Frontal cortex (tissue), 4 donors: Measurements from ENCODE around the gene SPAG4. TPM values are rescaled to one million over a fixed set of nuclear protein-coding genes. Genes with fewer than 3 reads are reported as not detected.

ENCODE experiments used
- DNase-seq, 2 donors: peaks; one replicate each; pipeline ENCODE4 v3.0.0; 2012; ENCODE audit warnings: low spot score in 2 of 2
- FAIRE-seq: peaks from 2 replicates; lab custom pipeline; 2012; peaks lifted over from hg19 to GRCh38; lab: Jason Lieb, UNC
- total RNA-seq: library from RNA; depleted of rRNA; stranded (reverse); fragments of >200 nt; gene quantifications from one replicate; pipeline ENCODE4 v1.2.3, GENCODE V29; 2014
- donor health status: control.
- donor health status: control.
- donor health status: control.

The SPAG4 gene
- total RNA-seq, 1 donor from 2014 or later, result 0.82 TPM

GRCh38 chr20:35619196-35620095 is 3.8 kb downstream of the SPAG4 start:
- FAIRE-seq (no peak), DNase-seq (peak; percentile 44 to 66)

GRCh38 chr20:35620818-35621559 is 5.4 kb downstream of the SPAG4 start:
- FAIRE-seq, result no peak

GRCh38 chr20:35621560-35621946 is 5.9 kb downstream of the SPAG4 start:
- FAIRE-seq (no peak), DNase-seq (no peak)

More at GRCh38 chr20:35620818-35621559, 5.4 kb downstream of the SPAG4 start:
- DNase-seq, result no peak

- DNase-seq, result no peak
- FAIRE-seq, result no peak
Measured at GRCh38 chr20:35625584-35626385, 10.2 kb downstream of the SPAG4 start.

GRCh38 chr20:35626386-35627001 is 10.9 kb downstream of the SPAG4 start:
- no peak for FAIRE-seq

GRCh38 chr20:35627121-35627520 is 11.5 kb downstream of the SPAG4 start:
- DNase-seq (no peak), FAIRE-seq (no peak)

More at GRCh38 chr20:35626386-35627001, 10.9 kb downstream of the SPAG4 start:
- no peak for DNase-seq

GRCh38 chr20:35629427-35630145 is 14.0 kb downstream of the SPAG4 start:
- FAIRE-seq, result no peak
- no peak for DNase-seq

GRCh38 chr20:35630636-35631035 is 15.0 kb downstream of the SPAG4 start:
- no peak for DNase-seq
- no peak for FAIRE-seq

GRCh38 chr20:35632539-35633115 is 17.0 kb downstream of the SPAG4 start:
- DNase-seq, result no peak

GRCh38 chr20:35635652-35636051 is 20.0 kb downstream of the SPAG4 start:
- DNase-seq (no peak), FAIRE-seq (no peak)

More at GRCh38 chr20:35632539-35633115, 17.0 kb downstream of the SPAG4 start:
- no peak for FAIRE-seq

- no peak for DNase-seq
- FAIRE-seq, result no peak
Measured at GRCh38 chr20:35636095-35636494, 20.5 kb downstream of the SPAG4 start.

- DNase-seq (no peak), FAIRE-seq (no peak)
Measured at GRCh38 chr20:35637276-35637675, 21.6 kb downstream of the SPAG4 start.

- DNase-seq (no peak), FAIRE-seq (no peak)
Measured at GRCh38 chr20:35638751-35639150, 23.1 kb downstream of the SPAG4 start.

- no peak for DNase-seq
- no peak for FAIRE-seq
Measured at GRCh38 chr20:35640724-35641123, 25.1 kb downstream of the SPAG4 start.

GRCh38 chr20:35641743-35642142 is 26.1 kb downstream of the SPAG4 start:
- no peak for FAIRE-seq
- DNase-seq, result no peak

- FAIRE-seq (no peak), DNase-seq (no peak)
Measured at GRCh38 chr20:35643045-35643444, 27.4 kb downstream of the SPAG4 start.

GRCh38 chr20:35644806-35645205 is 29.2 kb downstream of the SPAG4 start:
- FAIRE-seq (no peak), DNase-seq (no peak)

GRCh38 chr20:35648836-35649235 is 33.2 kb downstream of the SPAG4 start:
- FAIRE-seq, result no peak

GRCh38 chr20:35650632-35651031 is 35.0 kb downstream of the SPAG4 start:
- FAIRE-seq, result no peak
- no peak for DNase-seq

More at GRCh38 chr20:35648836-35649235, 33.2 kb downstream of the SPAG4 start:
- DNase-seq, result no peak
